GM12892 (cell line): ENCODE results near the gene KRT33B.

Source experiments
- POLR2A ChIP-seq: IDR thresholded peaks from 2 replicates; pipeline ENCODE4 v1.6.1; 2011; ENCODE audit warnings: low read depth, low read length, control low read depth
- POLR2AphosphoS5 ChIP-seq: IDR thresholded peaks from 2 replicates; pipeline ENCODE4 v1.6.1; 2011; ENCODE audit warnings: low read depth, low read length, control low read depth

DNA sequence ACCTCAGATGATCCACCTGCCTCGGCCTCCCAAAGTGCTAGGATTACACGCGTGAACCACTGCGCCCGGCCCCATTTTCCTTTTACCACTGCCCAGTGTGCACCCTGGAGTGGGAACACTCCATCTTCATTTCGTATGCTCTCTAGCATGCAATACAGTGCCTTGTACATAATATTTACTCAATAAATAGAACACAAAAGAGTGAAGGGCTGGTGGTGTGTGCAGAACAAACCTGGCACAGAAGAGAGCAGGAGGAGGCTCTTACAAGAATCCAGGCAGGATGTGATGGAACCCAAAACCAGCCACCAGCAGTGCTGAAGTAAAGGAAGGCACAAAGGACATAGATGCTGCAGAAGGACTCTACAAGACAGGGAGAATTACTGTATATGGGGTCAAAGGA, 47.5 kb upstream of the KRT33B start:
- no peak for TF ChIP-seq POLR2A
- no peak for TF ChIP-seq POLR2AphosphoS5
